ENCODE measurements around the gene SPPL2A. TPM values are rescaled to one million over a fixed set of nuclear protein-coding genes. Genes with fewer than 3 reads are reported as not detected.
A peak's percentile ranks its signal among the peaks of the same experiment; 100 is the strongest.

The SPPL2A gene
- total RNA-seq, 4 donors from 2014 or later, result 47.0 to 425 (median 332) TPM

DNA sequence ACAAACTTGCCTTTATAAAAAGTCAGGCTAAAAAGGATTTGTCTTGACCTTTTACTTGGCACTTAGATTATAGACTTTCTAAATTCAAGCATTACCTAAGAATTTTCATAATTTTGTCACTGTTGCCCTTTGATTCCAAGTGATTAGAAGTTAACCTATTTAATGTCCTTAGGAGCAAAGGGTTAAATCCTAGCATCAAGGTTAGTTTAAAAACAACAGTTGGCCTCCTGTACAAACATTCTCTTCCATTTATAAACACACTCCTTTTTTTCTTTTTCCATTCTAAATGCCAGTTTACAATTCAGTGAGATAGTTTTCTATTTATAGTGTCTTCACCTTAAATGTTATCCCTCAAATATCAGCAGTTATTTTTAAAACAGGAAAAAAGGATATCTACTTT, 18.4 kb upstream of the SPPL2A start:
- Histone ChIP-seq H3K27ac (no peak overlapping the region), H3K36me3 (no peaks in the 10 kb centered on the region), H3K4me3 (no peak overlapping the region), H3K9me3 (no peaks in the 10 kb centered on the region), H3K27me3 (no peaks in the 10 kb centered on the region), H3K4me1 (peaks cover 0 to 9% (median 0%) of the 10 kb centered on the region in 4 donors)
- DNase-seq, result no peak
- no peak for TF ChIP-seq POLR2A (IDR thresholded peaks at IDR 0.05)
- TF ChIP-seq, protein P1, sequence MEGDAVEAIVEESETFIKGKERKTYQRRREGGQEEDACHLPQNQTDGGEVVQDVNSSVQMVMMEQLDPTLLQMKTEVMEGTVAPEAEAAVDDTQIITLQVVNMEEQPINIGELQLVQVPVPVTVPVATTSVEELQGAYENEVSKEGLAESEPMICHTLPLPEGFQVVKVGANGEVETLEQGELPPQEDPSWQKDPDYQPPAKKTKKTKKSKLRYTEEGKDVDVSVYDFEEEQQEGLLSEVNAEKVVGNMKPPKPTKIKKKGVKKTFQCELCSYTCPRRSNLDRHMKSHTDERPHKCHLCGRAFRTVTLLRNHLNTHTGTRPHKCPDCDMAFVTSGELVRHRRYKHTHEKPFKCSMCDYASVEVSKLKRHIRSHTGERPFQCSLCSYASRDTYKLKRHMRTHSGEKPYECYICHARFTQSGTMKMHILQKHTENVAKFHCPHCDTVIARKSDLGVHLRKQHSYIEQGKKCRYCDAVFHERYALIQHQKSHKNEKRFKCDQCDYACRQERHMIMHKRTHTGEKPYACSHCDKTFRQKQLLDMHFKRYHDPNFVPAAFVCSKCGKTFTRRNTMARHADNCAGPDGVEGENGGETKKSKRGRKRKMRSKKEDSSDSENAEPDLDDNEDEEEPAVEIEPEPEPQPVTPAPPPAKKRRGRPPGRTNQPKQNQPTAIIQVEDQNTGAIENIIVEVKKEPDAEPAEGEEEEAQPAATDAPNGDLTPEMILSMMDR (IDR thresholded peaks at IDR 0.05), result no peak

DNA sequence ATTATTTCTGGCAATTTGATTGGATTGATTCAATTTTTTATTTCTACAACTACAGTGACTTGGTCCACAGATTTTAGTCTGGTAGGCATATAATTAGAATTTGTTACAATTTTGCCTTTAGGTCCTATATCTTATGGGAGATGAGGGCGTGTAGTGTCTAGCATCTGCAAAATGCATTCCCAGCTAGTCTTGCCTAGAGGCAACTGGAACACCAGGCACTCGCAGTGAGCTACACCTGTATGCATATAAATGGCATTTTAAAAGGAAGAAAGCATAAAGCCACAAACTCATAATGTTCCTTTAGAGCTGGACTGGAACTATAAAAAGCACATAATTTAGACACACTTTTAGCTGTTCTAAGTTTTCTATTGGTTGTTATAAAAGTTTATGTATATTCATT, 17.9 kb upstream of the SPPL2A start:
- peaks cover 0 to 9% (median 0%) of the 10 kb centered on the region in 4 donors for H3K4me1 ChIP-seq
- no peaks in the 10 kb centered on the region for H3K36me3 ChIP-seq
- no peak for TF ChIP-seq POLR2A (IDR thresholded peaks at IDR 0.05)
- TF ChIP-seq, protein P1 (IDR thresholded peaks at IDR 0.05), result no peak
- DNase-seq, result no peak
- no peaks in the 10 kb centered on the region for H3K27me3 ChIP-seq
- H3K9me3 ChIP-seq, result no peaks in the 10 kb centered on the region
- no peak overlapping the region for H3K27ac ChIP-seq
- H3K4me3 ChIP-seq, result no peak overlapping the region

DNA sequence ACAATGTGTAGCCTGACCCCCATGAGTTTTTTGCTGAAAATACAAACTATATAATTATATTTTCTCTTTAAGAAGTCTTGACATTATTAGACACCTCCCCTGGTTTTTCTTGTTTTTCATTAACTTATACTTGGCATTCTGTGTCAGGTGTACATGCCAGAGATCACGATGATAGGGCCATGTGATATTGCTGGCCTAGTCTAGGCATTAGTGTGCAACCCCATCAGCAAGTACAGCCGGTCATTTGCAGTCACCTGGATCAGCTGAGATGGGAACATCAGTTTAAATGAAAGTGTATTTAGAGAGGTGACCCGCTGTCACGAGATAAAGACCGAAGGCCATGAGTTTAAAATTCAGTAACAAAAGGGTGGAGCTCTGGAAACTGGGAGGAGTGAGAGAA, 12.6 kb upstream of the SPPL2A start:
- peak in 1 of 3 donors; percentile 43 for DNase-seq

DNA sequence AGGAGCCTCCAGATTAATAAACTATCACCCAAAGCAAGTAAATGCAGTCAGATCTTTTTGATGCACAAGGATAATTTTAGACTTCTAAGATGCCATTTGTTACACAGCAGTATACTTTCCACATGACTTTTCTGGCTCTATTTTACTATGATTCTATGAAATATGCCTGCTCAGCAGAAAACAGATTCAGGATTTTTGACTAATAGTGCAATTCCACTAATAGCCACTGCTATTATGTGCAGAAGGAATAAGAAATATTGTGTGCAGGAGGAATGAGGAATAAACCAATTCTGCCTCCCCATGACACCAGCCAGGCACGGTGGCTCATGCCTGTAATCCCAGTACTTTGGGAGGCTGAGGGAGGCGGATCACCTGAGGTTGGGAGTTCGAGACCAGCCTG, 11.5 kb upstream of the SPPL2A start:
- Histone ChIP-seq H3K27ac (no peak overlapping the region), H3K4me3 (no peak overlapping the region), H3K9me3 (no peaks in the 10 kb centered on the region), H3K36me3 (no peaks in the 10 kb centered on the region), H3K4me1 (peaks cover 0 to 5% (median 0%) of the 10 kb centered on the region in 4 donors), H3K27me3 (no peaks in the 10 kb centered on the region)
- no peak for DNase-seq
- TF ChIP-seq, protein P1 (IDR thresholded peaks at IDR 0.05), result peak in 1 of 6 experiments; percentile 13
- no peak for TF ChIP-seq POLR2A (IDR thresholded peaks at IDR 0.05)

More for the DNA sequence above, 12.6 kb upstream of the SPPL2A start:
- peaks cover 0 to 14% (median 0%) of the 10 kb centered on the region in 4 donors for H3K4me1 ChIP-seq
- no peak overlapping the region for H3K4me3 ChIP-seq
- H3K36me3 ChIP-seq, result no peaks in the 10 kb centered on the region
- TF ChIP-seq, protein P1 (IDR thresholded peaks at IDR 0.05), result no peak
- no peak for TF ChIP-seq POLR2A (IDR thresholded peaks at IDR 0.05)
- H3K27ac ChIP-seq, result no peak overlapping the region
- H3K9me3 ChIP-seq, result no peaks in the 10 kb centered on the region
- no peaks in the 10 kb centered on the region for H3K27me3 ChIP-seq

DNA sequence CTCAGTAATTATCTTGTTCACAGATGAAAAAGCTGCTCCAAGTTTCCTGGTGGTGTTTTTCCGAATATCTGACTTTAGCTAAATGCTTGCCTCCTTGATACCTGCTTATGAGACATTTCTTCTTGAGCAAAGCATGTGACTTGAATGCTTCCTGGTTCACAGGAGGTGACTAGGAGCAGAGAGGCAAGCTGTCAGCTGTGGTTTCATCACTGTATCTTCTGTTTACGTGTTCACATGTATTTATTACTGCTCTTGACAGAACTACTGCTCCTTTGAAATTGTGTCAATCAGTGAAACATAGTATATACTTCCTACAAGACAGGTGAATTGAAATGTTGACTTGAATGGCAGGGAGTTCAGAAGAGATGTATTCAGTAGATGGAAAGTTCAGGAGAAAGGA, 8.9 kb upstream of the SPPL2A start:
- Histone ChIP-seq H3K4me3 (no peak overlapping the region), H3K27me3 (no peaks in the 10 kb centered on the region), H3K36me3 (no peaks in the 10 kb centered on the region), H3K4me1 (peaks cover 0 to 5% (median 0%) of the 10 kb centered on the region in 4 donors), H3K9me3 (no peaks in the 10 kb centered on the region), H3K27ac (no peak overlapping the region)
- no peak for DNase-seq
- no peak for TF ChIP-seq POLR2A (IDR thresholded peaks at IDR 0.05)
- TF ChIP-seq, protein P1 (IDR thresholded peaks at IDR 0.05), result no peak

DNA sequence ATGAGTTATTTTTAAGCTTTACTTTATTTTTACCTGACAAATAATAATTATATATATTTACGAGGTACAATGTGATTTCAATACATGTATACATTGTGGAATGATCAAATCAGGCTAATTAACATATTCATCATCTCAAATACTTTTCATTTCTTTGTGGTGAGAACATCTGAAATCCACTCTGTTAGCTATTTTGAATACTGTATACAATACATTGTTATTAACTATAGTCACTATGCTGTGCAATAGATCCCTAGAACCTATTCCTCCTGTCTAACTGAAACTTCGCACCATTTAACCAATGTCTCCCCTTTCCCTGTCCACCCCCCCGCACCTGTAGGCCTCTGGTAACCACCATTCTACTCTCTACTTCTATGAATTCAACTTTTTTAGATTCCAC, 7.9 kb upstream of the SPPL2A start:
- Histone ChIP-seq H3K4me1 (peaks cover 0 to 5% (median 0%) of the 10 kb centered on the region in 4 donors), H3K27me3 (no peaks in the 10 kb centered on the region), H3K27ac (no peak overlapping the region), H3K4me3 (no peak overlapping the region), H3K36me3 (no peaks in the 10 kb centered on the region), H3K9me3 (no peaks in the 10 kb centered on the region)
- no peak for DNase-seq
- no peak for TF ChIP-seq POLR2A (IDR thresholded peaks at IDR 0.05)
- TF ChIP-seq, protein P1 (IDR thresholded peaks at IDR 0.05), result no peak

Measured in Peyer's patch (tissue), 4 donors.